ENCODE measurements around the gene CNGA2. TPM values are rescaled to one million over a fixed set of nuclear protein-coding genes. Genes with fewer than 3 reads are reported as not detected.
"Not testable (repeated sequence)": the region's sequence is repeated elsewhere in the genome, so short reads cannot be mapped to it uniquely, and the experiment has no call there.

Gene CNGA2
- total RNA-seq (2014; rRNA removed; shearing (Covaris generic)), result not detected in 2 replicates

DNA sequence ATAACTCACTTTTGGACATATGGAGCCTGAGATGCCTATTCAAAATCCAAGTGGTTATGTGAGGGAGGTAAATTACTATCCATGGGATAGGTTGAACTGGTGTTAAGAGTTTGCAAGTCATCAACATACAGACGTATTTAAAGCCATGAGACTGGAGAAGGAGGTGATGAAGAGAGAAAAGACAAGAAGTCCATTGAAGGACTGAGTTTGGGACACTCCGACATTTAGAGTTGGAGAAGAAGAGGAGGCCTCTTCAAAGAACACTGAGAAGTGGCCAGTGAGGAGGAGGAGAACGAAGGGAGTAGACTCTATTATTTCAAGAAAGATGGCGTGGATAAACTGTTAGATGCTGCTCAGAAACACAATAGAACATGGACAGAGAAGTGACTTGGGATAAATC, at the start of gene CNGA2:
CNGA2 (plus strand) TSS at position 301 of the 400 bp plus-strand sequence. CDS start 3,738 bp downstream, outside the sequence.
- Histone ChIP-seq H3K27ac (no peak within 1 kb of the TSS), H3K9me3 (replicated peaks) (no peaks in the 10 kb centered on the region), H3K4me1 (replicated peaks) (no peaks in the 10 kb centered on the region), H3K4me3 (no peak within 1 kb of the TSS), H3K36me3 (no peaks in the 10 kb centered on the region), H3K27me3 (replicated peaks) (no peaks in the 10 kb centered on the region)
- no peak for DNase-seq (ENCODE audit: low read depth in 1 of 2, low spot score in 2 of 2)

DNA sequence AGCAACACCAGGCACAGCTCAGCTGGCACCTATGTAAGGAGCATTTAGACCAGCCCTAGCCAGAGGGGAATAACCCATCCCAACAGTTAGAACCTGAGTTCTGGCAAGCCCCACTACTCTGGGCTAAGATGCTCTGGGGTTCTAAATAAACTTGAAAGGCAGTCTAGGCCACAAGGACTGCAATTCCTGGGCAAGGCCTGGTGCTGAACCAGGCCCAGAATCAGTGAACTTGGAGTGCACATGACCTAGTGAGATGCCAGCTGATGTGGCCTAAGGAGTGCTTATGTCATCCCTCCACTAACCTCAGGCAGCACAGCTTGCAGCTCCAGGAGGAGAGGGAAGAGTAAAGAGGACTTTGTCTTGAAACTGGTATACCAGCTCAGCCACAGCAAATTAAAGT, 46.9 kb upstream of the CNGA2 start:
- DNase-seq (ENCODE audit: low read depth in 1 of 2, low spot score in 2 of 2), result no peak
- H3K9me3 ChIP-seq (replicated peaks), result no peaks in the 10 kb centered on the region
- H3K27ac ChIP-seq, result no peak overlapping the region
- H3K27me3 ChIP-seq (replicated peaks), result no peaks in the 10 kb centered on the region
- H3K36me3 ChIP-seq, result no peaks in the 10 kb centered on the region
- H3K4me1 ChIP-seq (replicated peaks), result no peaks in the 10 kb centered on the region
- no peak overlapping the region for H3K4me3 ChIP-seq

DNA sequence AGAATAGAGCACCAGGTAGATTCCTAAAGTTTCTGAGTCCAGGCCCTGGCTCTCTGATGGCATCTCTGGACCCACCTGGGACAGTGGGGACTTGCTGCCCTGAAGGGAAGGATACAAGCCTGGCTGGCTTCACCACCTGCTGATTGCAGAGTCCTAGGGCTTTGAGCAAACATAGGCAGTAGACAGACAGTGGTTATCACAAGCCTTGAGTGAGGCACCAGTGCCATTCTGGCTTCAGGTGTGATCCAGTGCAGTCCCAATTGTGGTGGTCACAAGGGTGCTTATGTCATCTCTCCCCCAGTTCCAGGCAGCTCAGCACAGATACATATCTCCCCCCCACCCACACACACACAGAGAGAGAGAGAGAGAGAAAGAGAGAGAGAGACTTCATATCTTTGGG, 45.9 kb upstream of the CNGA2 start:
- H3K27ac ChIP-seq, result no peak overlapping the region
- no peak for DNase-seq (ENCODE audit: low read depth in 1 of 2, low spot score in 2 of 2)
- H3K27me3 ChIP-seq (replicated peaks), result no peaks in the 10 kb centered on the region
- H3K9me3 ChIP-seq (replicated peaks), result no peaks in the 10 kb centered on the region
- H3K36me3 ChIP-seq, result no peaks in the 10 kb centered on the region
- no peak overlapping the region for H3K4me3 ChIP-seq
- H3K4me1 ChIP-seq (replicated peaks), result no peaks in the 10 kb centered on the region

- H3K4me1 ChIP-seq (replicated peaks), result no peaks in the 10 kb centered on the region
- no peak overlapping the region for H3K27ac ChIP-seq
- DNase-seq (ENCODE audit: low read depth in 1 of 2, low spot score in 2 of 2), result no peak
Observed at GRCh38 chrX:151692825-151693224, 41.7 kb upstream of the CNGA2 start.

GRCh38 chrX:151694121-151694520, 40.4 kb upstream of the CNGA2 start:
- no peaks in the 10 kb centered on the region for H3K9me3 ChIP-seq (replicated peaks)
- no peaks in the 10 kb centered on the region for H3K27me3 ChIP-seq (replicated peaks)
- no peak overlapping the region for H3K27ac ChIP-seq
- H3K4me1 ChIP-seq (replicated peaks), result no peaks in the 10 kb centered on the region
- DNase-seq (ENCODE audit: low read depth in 1 of 2, low spot score in 2 of 2), result no peak
- no peaks in the 10 kb centered on the region for H3K36me3 ChIP-seq
- no peak overlapping the region for H3K4me3 ChIP-seq

More at GRCh38 chrX:151692825-151693224, 41.7 kb upstream of the CNGA2 start:
- Histone ChIP-seq H3K27me3 (replicated peaks) (no peaks in the 10 kb centered on the region), H3K9me3 (replicated peaks) (no peaks in the 10 kb centered on the region), H3K4me3 (no peak overlapping the region), H3K36me3 (no peaks in the 10 kb centered on the region)

DNA sequence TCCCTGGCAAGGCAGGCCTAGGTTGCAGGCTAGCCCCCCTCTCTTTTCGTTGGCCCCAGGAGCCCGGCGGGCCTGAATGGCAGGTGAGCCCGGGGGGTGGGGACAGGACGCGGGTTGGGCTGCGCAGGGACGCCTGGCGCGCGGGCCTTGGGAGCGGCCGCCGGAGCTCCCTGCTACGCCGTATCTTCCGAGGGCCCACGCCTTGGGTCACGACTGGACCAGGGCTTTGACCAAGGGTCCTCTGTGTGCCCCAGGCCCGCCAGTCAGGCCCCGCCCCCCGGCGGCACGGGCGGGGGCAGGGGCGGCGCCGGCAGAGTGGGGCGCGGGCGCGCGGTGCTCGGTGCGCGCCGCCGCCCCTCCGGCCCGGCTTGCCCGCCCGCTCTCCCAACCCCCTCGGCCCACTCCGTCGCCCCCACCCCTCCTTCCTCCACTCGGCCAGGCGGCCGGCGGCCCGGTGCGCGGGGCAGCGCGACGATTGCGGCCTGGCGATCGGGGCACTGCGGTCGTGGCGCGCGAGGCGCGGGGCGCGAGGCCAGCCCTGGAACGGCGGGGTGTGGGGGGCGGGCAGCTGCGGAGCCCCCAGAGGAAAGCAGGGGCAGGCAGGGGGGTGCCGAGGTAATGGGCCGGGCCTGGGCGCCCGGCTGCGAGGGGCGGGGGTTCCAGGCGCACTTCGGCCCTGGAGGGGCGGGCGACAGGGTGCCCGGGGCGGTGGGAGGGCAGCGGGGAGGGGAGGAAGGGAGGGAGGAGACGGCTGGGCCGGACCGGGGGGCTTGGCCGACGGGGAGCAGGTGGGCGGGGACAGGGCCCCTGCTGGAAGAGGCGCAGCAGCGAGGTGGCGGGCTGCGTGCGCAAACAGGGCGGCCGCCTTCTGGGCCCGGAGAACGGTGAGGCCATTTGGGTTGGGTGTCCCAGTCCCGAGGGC, 39.6 kb upstream of the CNGA2 start, which contains the start of gene PRRG3:
PRRG3 (plus strand) TSS at position 798 of the 922 bp plus-strand sequence. CDS start 3,357 bp downstream, outside the sequence.
- no peaks in the 10 kb centered on the region for H3K36me3 ChIP-seq
- no peaks in the 10 kb centered on the region for H3K4me1 ChIP-seq (replicated peaks)
- no peaks in the 10 kb centered on the region for H3K27me3 ChIP-seq (replicated peaks)
- H3K4me3 ChIP-seq, result no peak within 1 kb of the TSS
- DNase-seq (ENCODE audit: low read depth in 1 of 2, low spot score in 2 of 2), result no peak
- no peaks in the 10 kb centered on the region for H3K9me3 ChIP-seq (replicated peaks)
- no peak within 1 kb of the TSS for H3K27ac ChIP-seq

GRCh38 chrX:151695583-151696340, 38.8 kb upstream of the CNGA2 start:
- DNase-seq (ENCODE audit: low read depth in 1 of 2, low spot score in 2 of 2), result no peak
- Histone ChIP-seq H3K9me3 (replicated peaks) (no peaks in the 10 kb centered on the region), H3K36me3 (no peaks in the 10 kb centered on the region), H3K4me1 (replicated peaks) (no peaks in the 10 kb centered on the region), H3K4me3 (no peak overlapping the region), H3K27ac (no peak overlapping the region), H3K27me3 (replicated peaks) (no peaks in the 10 kb centered on the region)

DNA sequence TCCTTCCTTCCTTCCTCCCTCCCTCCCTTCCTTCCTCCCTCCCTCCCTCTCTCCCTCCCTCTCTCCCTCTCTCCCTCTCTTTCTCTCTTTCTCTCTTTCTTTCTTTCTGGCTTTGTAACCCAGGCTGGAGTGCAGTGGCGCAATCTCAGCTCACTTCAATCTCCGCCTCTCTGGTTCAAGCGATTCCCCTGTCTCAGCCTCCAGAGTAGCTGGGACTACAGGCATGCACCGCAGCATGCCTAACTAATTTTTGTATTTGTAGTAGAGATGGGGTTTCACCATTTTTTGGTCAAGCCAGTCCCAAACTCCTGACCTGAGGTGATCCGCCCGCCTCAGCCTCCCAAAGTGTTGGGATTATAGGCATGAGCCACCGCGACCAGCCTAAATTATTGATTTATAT, 37.5 kb upstream of the CNGA2 start:
- not testable (repeated sequence) for H3K36me3 ChIP-seq; H3K4me3 ChIP-seq; H3K9me3 ChIP-seq (replicated peaks); H3K27me3 ChIP-seq (replicated peaks); H3K4me1 ChIP-seq (replicated peaks); DNase-seq (ENCODE audit: low read depth in 1 of 2, low spot score in 2 of 2); H3K27ac ChIP-seq

DNA sequence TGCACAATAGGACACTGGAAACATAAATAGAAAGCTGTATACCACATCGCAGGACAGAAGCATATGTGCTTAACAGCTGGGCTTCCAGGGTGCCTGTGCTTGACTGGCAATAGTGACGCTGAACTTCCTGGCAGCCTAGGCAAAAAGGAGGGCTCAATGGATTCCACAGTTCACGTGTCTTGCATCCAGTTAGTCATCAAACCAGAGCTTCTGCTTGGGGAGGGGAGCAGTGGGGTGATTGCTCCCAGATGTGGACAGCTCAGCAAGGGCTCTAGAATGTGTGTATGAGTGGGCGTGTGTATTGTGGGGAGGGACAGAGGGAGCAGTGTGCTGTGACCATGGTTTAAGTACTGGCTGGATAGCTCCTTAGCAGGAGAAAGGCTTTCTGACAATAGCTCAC, 37.0 kb upstream of the CNGA2 start:
- DNase-seq (ENCODE audit: low read depth in 1 of 2, low spot score in 2 of 2), result no peak
- no peak overlapping the region for H3K27ac ChIP-seq
- no peaks in the 10 kb centered on the region for H3K36me3 ChIP-seq
- H3K27me3 ChIP-seq (replicated peaks), result no peaks in the 10 kb centered on the region
- no peaks in the 10 kb centered on the region for H3K9me3 ChIP-seq (replicated peaks)
- H3K4me1 ChIP-seq (replicated peaks), result no peaks in the 10 kb centered on the region
- no peak overlapping the region for H3K4me3 ChIP-seq

GRCh38 chrX:151698485-151698884, 36.1 kb upstream of the CNGA2 start:
- DNase-seq (ENCODE audit: low read depth in 1 of 2, low spot score in 2 of 2), result no peak
- Histone ChIP-seq H3K4me3 (no peak overlapping the region), H3K27ac (no peak overlapping the region), H3K9me3 (replicated peaks) (no peaks in the 10 kb centered on the region), H3K4me1 (replicated peaks) (no peaks in the 10 kb centered on the region), H3K36me3 (no peaks in the 10 kb centered on the region), H3K27me3 (replicated peaks) (no peaks in the 10 kb centered on the region)

- no peaks in the 10 kb centered on the region for H3K4me1 ChIP-seq (replicated peaks)
- no peaks in the 10 kb centered on the region for H3K27me3 ChIP-seq (replicated peaks)
- H3K36me3 ChIP-seq, result no peaks in the 10 kb centered on the region
- H3K4me3 ChIP-seq, result no peak overlapping the region
- DNase-seq (ENCODE audit: low read depth in 1 of 2, low spot score in 2 of 2), result no peak
- H3K27ac ChIP-seq, result no peak overlapping the region
- no peaks in the 10 kb centered on the region for H3K9me3 ChIP-seq (replicated peaks)
Observed at GRCh38 chrX:151699746-151700145, 34.8 kb upstream of the CNGA2 start.

DNA sequence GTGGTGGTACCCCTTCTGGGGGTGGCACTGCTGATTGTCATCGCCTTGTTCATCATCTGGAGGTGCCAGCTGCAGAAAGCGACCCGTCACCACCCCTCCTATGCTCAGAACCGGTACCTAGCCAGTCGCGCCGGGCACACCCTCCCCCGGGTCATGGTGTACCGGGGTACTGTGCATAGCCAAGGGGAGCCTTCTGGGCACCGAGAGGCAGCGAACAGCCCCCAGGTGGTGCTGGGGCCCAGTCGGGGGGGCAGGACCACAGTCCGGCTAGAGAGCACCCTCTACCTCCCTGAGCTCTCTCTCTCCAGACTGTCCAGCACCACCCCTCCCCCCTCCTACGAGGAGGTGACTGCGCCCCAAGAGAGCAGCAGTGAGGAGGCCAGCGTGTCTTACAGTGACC, 34.0 kb upstream of the CNGA2 start:
- DNase-seq (ENCODE audit: low read depth in 1 of 2, low spot score in 2 of 2), result no peak
- Histone ChIP-seq H3K27me3 (replicated peaks) (no peaks in the 10 kb centered on the region), H3K4me1 (replicated peaks) (no peaks in the 10 kb centered on the region), H3K36me3 (no peaks in the 10 kb centered on the region), H3K9me3 (replicated peaks) (no peaks in the 10 kb centered on the region), H3K4me3 (no peak overlapping the region), H3K27ac (no peak overlapping the region)

DNA sequence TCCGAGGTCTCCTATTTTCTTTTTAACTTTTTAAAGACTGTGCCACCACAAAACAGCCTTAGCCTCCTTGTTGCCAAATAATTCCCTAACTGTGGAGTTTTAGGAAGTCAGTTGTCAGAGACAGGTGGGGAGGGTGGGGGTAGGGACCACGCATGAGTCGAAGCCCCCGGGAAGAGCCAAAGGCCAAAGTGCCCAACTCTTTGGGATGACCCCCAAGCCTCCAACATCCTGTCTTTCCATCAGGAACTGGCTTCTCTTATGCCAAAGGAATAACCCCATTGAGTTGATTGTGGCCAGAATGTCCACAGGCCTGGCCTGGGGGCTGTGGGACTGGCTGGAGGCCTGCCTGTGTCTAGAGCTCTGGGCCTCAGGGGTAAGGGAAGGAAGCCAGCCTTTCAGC, 33.5 kb upstream of the CNGA2 start:
- H3K4me1 ChIP-seq (replicated peaks), result no peaks in the 10 kb centered on the region
- H3K27ac ChIP-seq, result no peak overlapping the region
- no peak for DNase-seq (ENCODE audit: low read depth in 1 of 2, low spot score in 2 of 2)
- no peaks in the 10 kb centered on the region for H3K9me3 ChIP-seq (replicated peaks)
- no peak overlapping the region for H3K4me3 ChIP-seq
- H3K27me3 ChIP-seq (replicated peaks), result no peaks in the 10 kb centered on the region
- no peaks in the 10 kb centered on the region for H3K36me3 ChIP-seq

DNA sequence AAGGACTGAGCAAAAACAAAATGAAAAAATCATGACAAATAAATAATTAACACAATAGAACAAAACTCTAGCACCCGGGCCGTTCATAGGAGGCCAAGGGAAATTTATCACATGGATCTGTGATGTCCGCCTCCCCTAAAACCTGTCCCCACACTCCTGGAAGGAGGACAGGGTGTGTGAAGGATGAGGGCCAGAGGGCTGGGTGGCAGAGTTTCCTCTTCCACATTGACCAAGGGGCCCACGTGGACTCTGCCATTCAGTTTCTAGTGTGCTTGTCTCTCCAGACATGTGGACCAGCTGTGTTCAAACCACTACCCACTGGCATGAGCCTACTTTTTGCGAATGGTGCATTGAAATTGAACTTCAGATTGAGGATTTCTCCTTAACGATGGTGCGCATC, 33.0 kb upstream of the CNGA2 start:
- DNase-seq (ENCODE audit: low read depth in 1 of 2, low spot score in 2 of 2), result no peak
- Histone ChIP-seq H3K36me3 (no peaks in the 10 kb centered on the region), H3K27me3 (replicated peaks) (no peaks in the 10 kb centered on the region), H3K4me3 (no peak overlapping the region), H3K4me1 (replicated peaks) (no peaks in the 10 kb centered on the region), H3K27ac (no peak overlapping the region), H3K9me3 (replicated peaks) (no peaks in the 10 kb centered on the region)
